ENCODE measurements around the gene PDE4A.
"Not testable (repeated sequence)": the region's sequence is repeated elsewhere in the genome, so short reads cannot be mapped to it uniquely, and the experiment has no call there.

The PDE4A gene

GRCh38 chr19:10462042-10462441 lies 41.7 kb downstream of the PDE4A start:
- not testable (repeated sequence) for DNase-seq (ENCODE audit: low spot score)

DNA sequence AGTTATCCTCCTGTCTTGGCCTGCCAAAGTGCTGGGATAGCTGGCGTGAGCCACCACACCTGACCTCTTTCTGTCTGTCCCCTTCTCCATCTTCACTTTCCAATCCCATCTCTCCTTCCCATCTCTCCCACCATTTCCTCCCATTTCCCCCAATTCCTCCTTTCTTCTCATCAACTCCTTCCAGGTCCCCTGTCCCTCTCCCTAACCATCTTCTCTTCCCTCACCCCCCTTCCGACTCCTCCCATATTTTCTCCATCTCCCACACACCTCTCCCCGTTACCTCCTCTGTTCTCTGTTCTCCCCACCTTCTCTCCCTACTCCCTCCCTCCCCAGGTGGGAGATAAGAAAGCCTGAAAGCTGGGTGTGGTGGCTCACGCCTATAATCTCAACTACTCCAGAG lies 42.2 kb downstream of the PDE4A start:
- no peak for DNase-seq (ENCODE audit: low spot score)

DNA sequence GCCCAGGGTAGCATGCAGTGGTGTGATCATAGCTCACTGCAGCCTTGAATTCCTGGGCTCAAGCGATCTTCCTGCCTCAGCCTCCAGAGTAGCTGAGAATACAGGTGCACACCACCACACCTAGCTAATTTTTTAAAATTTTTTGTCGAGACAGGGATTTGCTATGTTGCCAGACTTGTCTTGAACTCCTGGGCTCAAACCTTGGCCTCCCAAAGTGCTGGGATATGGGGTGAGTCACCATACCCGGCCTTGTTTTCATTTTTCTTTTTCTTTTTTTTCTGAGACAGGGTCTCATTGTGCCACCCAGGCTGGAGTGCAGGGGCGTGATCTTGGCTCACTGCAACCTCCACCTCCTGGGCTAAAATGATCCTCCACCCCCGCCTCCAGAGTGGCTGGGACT lies 44.1 kb downstream of the PDE4A start:
- DNase-seq (ENCODE audit: low spot score): no peak

DNA sequence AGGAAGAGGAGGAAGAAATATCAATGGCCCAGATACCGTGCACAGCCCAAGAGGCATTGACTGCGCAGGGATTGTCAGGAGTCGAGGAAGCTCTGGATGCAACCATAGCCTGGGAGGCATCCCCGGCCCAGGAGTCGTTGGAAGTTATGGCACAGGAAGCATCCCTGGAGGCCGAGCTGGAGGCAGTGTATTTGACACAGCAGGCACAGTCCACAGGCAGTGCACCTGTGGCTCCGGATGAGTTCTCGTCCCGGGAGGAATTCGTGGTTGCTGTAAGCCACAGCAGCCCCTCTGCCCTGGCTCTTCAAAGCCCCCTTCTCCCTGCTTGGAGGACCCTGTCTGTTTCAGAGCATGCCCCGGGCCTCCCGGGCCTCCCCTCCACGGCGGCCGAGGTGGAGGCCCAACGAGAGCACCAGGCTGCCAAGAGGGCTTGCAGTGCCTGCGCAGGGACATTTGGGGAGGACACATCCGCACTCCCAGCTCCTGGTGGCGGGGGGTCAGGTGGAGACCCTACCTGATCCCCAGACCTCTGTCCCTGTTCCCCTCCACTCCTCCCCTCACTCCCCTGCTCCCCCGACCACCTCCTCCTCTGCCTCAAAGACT lies 46.9 kb downstream of the PDE4A start:
- no peak for DNase-seq (ENCODE audit: low spot score)

- DNase-seq (ENCODE audit: low spot score): no peak
Observed at GRCh38 chr19:10468133-10468532, 47.8 kb downstream of the PDE4A start.

- peak; percentile 36 for DNase-seq (ENCODE audit: low spot score)
Observed at GRCh38 chr19:10471909-10472308, 51.6 kb downstream of the PDE4A start.

DNA sequence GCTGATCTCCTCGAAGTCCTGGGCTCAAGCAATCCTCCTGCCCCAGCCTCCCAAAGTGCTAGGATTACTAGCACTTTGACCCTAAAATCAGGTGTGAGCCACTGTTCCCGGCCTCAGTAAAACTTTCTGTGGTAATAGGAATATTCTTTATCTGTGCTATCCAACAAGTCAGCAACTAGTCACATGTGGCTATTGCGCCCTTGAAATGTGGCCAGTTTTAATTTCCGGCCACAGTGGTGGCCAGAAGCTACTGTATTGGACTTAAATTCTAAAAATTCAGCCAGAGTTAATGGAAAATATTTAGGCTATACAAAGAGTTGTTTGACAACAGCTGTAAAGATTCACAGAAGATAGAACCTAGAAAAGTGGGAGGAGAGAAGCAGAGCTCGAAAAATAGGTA lies 52.9 kb downstream of the PDE4A start:
- DNase-seq (ENCODE audit: low spot score): no peak

DNA sequence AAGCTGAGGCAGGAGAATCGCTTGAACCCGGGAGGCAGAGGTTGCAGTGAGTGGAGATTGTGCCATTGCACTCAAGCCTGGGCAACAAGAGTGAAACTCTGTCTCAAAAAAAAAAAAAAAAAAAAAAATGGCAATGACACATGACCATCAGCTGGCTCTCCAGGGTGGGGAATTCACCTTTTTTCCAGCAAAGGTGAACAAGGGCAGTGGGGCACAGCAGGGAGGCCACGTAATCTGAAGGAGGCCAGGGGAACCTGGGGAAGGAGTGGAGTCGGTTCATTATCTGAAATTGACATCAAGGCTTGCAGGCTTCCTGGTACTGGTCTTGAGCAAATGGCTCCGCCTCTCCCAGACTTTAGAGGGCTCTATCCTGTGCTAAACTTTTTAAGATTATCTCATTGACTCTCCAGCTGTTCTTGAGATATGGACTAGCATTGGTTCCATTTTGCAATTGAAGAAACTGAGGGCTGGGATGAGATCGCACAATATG lies 54.7 kb downstream of the PDE4A start:
- no peak for DNase-seq (ENCODE audit: low spot score)

GRCh38 chr19:10478476-10478875 lies 58.1 kb downstream of the PDE4A start:
- DNase-seq (ENCODE audit: low spot score): no peak

- DNase-seq (ENCODE audit: low spot score): peak; percentile 93
Observed at GRCh38 chr19:10478903-10479384, 58.6 kb downstream of the PDE4A start.

- no peak for DNase-seq (ENCODE audit: low spot score)
Observed at GRCh38 chr19:10486551-10486950, 66.2 kb downstream of the PDE4A start.

DNA sequence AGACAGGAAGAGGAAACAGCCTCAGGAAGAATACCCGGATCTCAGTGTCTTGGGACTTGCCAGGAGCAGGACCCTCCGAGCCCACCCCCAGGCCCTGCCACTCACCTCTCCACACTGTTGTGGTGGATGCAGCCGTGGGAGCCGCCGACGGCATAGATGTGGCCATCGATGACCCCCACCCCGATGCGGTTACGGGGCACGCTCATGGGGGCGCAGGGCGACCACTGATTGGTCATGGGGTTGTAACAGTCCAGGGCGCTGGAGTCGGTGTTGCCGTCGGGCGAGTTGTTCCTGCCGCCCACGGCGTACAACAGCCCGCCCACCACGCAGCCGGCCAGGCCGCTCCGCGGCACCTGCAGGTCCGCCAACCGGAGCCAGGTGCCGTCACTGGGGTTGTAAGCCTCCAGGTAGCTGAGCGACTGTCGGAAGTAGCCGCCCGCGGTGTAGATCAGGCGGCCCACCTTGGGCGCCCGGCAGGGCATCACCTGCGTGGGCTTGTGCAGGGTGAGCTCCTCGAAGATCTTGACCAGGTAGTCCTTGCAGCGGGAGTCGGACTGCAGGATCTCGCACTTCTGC lies 71.2 kb downstream of the PDE4A start:
- DNase-seq (ENCODE audit: low spot score): no peak

- no peak for DNase-seq (ENCODE audit: low spot score)
Observed at GRCh38 chr19:10497371-10497770, 77.0 kb downstream of the PDE4A start.

DNA sequence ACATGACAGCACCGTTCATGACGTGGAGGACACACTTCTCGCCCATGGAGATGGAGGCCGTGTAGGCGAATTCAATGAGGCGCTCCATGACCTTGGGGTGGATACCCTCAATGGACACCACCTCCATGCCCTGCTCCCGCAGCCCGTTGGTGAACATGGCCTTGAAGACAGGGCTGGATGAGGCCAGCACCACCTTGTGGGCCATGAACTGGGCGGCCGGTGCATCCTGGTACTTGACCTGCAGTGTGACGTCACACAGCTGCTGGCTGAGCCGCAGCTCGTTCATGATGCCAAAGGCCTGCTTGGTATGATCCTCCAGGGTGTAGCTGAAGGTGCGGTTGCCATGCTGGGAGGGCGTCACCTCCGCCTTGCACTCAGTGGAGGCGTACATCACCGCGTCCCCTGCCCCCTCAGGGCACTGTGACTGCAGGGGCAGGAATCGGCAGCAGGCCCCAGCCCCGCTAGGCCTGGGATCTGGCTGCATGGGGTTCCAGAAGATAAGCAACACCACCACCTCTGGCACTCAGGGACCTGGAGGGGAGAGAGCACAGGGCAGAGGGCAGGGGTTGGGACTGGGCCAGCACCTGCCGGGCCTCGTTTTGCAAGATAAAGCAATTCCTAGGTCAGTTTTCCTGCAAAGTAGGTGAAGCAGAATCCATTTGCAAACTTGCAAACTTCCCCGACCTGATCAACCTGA lies 79.4 kb downstream of the PDE4A start:
- DNase-seq (ENCODE audit: low spot score): no peak

- DNase-seq (ENCODE audit: low spot score): no peak
Observed at GRCh38 chr19:10500247-10500592, 79.9 kb downstream of the PDE4A start.

DNA sequence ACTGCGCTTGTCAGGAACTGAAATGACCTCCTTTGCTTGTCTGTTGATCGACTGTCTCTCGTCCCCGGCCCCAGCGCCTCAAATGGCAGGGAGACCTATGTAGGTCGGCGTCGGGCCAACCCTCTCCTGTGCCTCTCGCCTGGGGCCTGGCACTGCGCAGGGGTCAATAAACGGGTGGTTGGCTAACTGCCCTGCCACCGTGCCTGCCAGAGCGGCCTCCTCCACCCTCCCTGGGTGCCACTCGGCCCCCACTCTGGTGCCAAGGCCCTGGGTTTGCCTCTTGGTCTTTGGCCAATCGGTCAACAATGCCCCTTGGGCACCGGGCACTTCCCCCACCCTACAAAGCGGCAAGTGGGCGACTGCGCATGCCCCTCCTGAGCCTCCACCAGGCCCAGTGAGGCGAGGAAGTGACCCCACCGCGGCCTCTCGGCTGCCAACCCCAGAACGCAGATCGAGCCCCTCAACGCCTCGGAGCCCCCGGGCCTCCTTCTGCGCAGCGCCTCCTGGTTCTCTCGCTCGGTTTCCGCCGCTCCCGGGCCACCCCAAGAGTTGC lies 81.7 kb downstream of the PDE4A start:
- peak; percentile 86 for DNase-seq (ENCODE audit: low spot score)

DNA sequence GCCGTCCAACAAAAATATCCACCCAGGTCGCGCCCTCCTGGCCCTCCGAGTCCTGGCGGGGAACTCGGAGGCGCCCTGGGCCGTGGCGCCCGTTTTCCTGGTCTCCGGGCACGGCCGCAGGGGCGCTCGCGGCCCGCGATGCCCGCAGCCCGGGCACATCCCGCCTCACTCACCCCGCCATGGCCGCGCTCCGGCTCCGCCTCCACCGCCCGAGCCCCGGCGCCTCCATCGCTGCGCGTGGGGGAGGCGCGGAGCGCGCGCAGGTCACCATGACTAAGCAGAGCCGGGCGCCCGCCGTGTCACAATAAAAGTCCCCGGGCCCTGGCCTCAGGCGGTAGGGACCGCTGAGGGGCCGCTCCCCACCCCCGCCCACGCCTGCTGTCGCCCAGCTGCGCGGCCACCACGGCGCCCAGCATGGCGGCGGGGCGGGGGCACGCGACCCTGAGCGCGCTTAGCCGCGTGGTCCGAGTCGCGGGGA lies 82.2 kb downstream of the PDE4A start:
- DNase-seq (ENCODE audit: low spot score): peak; percentile 96

- no peak for DNase-seq (ENCODE audit: low spot score)
Observed at GRCh38 chr19:10503002-10503789, 82.9 kb downstream of the PDE4A start, which contains the start of gene KEAP1. Gene KEAP1, minus strand, starts transcription at chr19:10503356. Its CDS starts 3,323 bp downstream, at chr19:10500033.

DNA sequence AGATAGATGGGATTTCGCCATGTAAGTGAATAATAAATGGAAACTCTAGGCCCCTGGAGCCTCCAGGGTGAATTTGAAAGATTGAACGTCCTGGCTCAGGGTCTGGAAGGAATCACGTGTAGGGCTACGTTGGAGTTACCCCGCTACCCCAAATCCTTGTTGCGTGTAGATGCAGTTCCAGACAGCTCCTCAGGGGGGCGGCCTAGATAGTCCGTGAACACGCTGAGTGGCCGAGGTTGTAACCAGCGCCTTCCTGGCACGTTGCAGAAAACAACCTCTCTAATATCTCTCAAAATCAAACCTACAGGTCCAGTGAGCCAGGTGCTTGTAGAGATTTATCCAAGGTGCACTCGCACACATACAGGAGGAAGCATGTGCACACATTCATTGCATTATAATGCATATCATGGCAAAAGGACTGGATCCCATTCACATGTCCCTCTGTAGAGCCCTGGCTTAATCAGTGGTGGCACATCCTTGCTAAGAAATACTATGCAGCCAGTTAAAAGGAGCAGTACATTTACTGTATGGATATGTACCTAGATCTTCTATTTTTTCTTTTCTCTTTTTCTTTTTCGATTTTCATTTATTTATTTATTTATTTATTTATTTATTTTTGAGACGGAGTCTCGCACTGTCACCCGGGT lies 85.4 kb downstream of the PDE4A start:
- peak; percentile 79 for DNase-seq (ENCODE audit: low spot score)

GRCh38 chr19:10508036-10508435 lies 87.7 kb downstream of the PDE4A start:
- no peak for DNase-seq (ENCODE audit: low spot score)

DNA sequence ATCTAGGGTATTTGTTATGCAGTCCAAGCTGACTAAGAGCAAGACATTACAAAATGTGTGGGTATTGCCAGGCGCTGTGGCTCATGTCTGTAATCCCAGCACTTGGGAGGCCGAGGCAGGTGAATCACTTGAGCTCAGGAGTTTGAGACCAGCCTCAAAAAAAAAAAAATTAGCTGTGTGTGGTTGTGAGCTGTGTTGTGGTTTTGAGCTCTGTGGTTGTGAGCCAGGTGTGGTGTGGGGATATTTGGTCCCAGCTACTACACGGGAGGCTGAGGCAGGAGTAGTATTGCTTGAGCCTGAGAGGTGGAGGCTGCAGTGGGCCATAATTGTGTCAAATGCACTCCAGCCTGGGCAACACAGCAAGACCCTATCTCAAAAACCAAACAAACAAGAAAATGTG lies 88.4 kb downstream of the PDE4A start:
- DNase-seq (ENCODE audit: low spot score): no peak
